HTR-8/SVneo (cell line): ENCODE data around the gene KIAA1614.

Source experiments
- DNase-seq: peaks from one replicate; pipeline ENCODE4 v3.0.0; 2011; ENCODE audit warnings: low spot score, mixed read lengths; ENCODE audit not compliant: insufficient read length
- FAIRE-seq: peaks from 2 replicates; lab custom pipeline; 2011; peaks lifted over from hg19 to GRCh38; lab: Jason Lieb, UNC

KIAA1614 gene

GRCh38 chr1:180939073-180939710 is 26.5 kb downstream of the KIAA1614 start:
- DNase-seq, result no peak
- no peak for FAIRE-seq

GRCh38 chr1:180939711-180940103 is 27.0 kb downstream of the KIAA1614 start:
- FAIRE-seq, result no peak
- no peak for DNase-seq

- DNase-seq (no peak), FAIRE-seq (no peak)
These were observed 27.7 kb downstream of the KIAA1614 start for GRCh38 chr1:180940445-180940844.

GRCh38 chr1:180941518-180942275 is 29.0 kb downstream of the KIAA1614 start:
- FAIRE-seq, result no peak
- DNase-seq, result no peak

GRCh38 chr1:180945151-180945550 is 32.5 kb downstream of the KIAA1614 start:
- no peak for FAIRE-seq
- no peak for DNase-seq

- FAIRE-seq (no peak), DNase-seq (no peak)
These were observed 32.9 kb downstream of the KIAA1614 start for GRCh38 chr1:180945551-180945950.

GRCh38 chr1:180946056-180946455 is 33.4 kb downstream of the KIAA1614 start:
- no peak for FAIRE-seq
- no peak for DNase-seq

GRCh38 chr1:180946541-180947498 is 34.1 kb downstream of the KIAA1614 start:
- no peak for DNase-seq

GRCh38 chr1:180947499-180947885 is 34.8 kb downstream of the KIAA1614 start:
- FAIRE-seq, result no peak

More at GRCh38 chr1:180946541-180947498, 34.1 kb downstream of the KIAA1614 start:
- FAIRE-seq, result no peak

GRCh38 chr1:180947901-180948640 is 35.4 kb downstream of the KIAA1614 start:
- DNase-seq (no peak), FAIRE-seq (no peak)

More at GRCh38 chr1:180947499-180947885, 34.8 kb downstream of the KIAA1614 start:
- DNase-seq, result no peak

GRCh38 chr1:180948641-180949615 is 36.2 kb downstream of the KIAA1614 start:
- DNase-seq, result no peak
- no peak for FAIRE-seq

- no peak for DNase-seq
- no peak for FAIRE-seq
These were observed 36.9 kb downstream of the KIAA1614 start for GRCh38 chr1:180949616-180950000.

- no peak for DNase-seq
- FAIRE-seq, result no peak
These were observed 37.6 kb downstream of the KIAA1614 start for GRCh38 chr1:180950321-180950720.

- FAIRE-seq, result no peak
- DNase-seq, result no peak
These were observed 38.6 kb downstream of the KIAA1614 start for GRCh38 chr1:180951186-180951745.

GRCh38 chr1:180951836-180952656 is 39.3 kb downstream of the KIAA1614 start:
- DNase-seq (no peak), FAIRE-seq (peak; percentile 48)

- DNase-seq (no peak), FAIRE-seq (no peak)
These were observed 39.9 kb downstream of the KIAA1614 start for GRCh38 chr1:180952657-180953013.

- no peak for DNase-seq
- FAIRE-seq, result no peak
These were observed 40.8 kb downstream of the KIAA1614 start for GRCh38 chr1:180953291-180954004.
